Fibroblast of skin of left biceps (primary cell): ENCODE results near the gene FBLN5.
A peak's percentile ranks its signal among the peaks of the same experiment; 100 is the strongest.

Experiments used
- DNase-seq, 2 experiments: peaks; one replicate each; pipeline ENCODE4 v3.0.0-alpha.2; 2013; ENCODE audit warnings: low read depth in 2 of 2

The FBLN5 gene, protein sequence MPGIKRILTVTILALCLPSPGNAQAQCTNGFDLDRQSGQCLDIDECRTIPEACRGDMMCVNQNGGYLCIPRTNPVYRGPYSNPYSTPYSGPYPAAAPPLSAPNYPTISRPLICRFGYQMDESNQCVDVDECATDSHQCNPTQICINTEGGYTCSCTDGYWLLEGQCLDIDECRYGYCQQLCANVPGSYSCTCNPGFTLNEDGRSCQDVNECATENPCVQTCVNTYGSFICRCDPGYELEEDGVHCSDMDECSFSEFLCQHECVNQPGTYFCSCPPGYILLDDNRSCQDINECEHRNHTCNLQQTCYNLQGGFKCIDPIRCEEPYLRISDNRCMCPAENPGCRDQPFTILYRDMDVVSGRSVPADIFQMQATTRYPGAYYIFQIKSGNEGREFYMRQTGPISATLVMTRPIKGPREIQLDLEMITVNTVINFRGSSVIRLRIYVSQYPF

DNA sequence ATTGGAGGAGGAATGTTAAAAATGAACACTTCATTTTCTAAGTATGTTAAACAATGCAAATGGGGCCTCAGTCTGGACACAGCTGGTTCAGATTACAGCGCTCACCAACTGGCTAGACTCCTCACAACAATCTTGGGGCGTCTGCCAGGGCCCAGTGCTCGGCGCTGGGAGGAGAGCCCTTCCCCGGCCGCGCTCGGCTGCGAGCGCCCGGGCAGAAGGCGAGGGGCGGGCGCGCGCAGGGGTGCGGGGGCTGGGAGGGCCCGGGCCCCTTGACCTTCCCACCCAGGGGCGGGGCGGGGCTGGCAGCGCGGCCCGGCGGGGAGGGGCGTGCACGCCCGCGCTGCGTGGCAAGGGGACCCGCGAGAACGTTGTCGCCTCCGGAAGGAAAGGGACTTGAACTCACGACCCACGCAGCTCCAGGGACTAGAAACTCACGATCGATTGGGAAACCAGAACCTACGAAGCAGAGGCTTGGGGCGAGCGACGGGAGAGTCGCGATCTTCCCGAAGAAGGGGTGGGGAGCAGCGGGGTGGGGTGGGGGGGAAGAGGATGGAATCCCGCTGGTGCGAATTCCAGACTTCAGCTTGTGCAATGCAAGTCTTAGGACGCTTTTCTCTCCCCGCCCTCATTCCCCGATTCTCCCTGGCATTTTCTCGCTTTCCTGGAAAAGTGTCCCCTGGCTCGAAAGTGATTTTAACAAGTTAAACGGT, at the start of gene FBLN5:
FBLN5 (minus strand) TSS at position 220 of the 710 bp plus-strand sequence. CDS start 465 bp downstream, outside the sequence.
- DNase-seq, result peak; percentile 92

- peak; percentile 90 to 92 for DNase-seq
Observed at GRCh38 chr14:91996948-91997371, 49.5 kb upstream of the FBLN5 start.

- no peak for DNase-seq
Observed at GRCh38 chr14:91987192-91987591, 39.7 kb upstream of the FBLN5 start.

DNA sequence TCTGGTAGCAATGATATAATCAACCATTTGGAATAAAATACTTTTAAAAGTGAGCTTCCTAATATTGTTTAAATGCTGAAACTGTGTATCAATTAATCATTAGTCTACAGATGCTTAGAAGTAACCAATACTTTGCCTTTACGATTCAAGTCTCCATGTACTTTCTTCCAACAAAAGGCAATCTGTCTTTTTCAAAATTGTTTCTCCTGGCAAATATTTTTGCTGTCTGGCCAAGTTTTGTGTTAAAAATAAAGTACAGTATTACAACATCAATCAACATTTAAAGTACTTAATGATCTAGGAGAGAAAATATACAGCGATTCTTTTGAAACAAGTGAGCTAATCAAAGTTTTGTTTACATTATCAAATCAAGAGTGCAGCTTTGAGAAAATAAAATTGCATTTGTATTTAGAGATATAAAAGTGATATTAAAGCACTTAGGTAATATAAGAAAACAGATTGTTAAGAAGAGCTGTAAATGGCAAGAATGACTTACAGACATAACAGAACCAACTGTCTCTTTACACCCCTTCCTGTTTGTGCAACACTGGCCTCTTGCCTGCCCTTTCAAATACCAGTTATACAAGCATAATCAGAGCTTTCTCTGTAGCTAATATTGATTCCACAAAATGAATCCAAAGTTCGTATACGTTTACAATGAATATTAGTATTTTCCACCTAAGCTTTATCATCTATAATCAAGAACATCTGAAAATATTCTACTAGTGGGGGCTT, 38.2 kb upstream of the FBLN5 start:
- no peak for DNase-seq

- peak; percentile 51 to 52 for DNase-seq
Observed at GRCh38 chr14:91985008-91985407, 37.5 kb upstream of the FBLN5 start.

GRCh38 chr14:91983588-91983987, 36.1 kb upstream of the FBLN5 start:
- peak in 1 of 2 experiments; percentile 47 for DNase-seq

DNA sequence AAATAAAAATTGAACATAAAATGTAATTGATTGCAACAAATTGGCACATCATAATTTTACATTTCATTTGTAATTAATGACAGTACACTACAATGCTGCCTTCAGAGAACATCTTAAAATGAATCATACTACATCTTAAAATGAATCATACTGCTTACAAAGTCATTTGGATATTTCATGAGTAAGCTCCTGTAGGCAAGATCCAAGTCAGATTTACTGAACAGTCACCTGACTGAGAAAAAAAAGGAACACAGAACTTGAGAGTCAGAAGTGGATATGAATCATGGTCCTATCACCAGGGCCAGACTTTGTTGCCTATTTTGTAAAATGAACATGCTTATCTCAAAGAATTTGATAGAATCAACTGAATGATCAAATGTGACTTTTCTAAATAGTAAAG, 32.7 kb upstream of the FBLN5 start:
- DNase-seq, result peak; percentile 54 to 58

DNA sequence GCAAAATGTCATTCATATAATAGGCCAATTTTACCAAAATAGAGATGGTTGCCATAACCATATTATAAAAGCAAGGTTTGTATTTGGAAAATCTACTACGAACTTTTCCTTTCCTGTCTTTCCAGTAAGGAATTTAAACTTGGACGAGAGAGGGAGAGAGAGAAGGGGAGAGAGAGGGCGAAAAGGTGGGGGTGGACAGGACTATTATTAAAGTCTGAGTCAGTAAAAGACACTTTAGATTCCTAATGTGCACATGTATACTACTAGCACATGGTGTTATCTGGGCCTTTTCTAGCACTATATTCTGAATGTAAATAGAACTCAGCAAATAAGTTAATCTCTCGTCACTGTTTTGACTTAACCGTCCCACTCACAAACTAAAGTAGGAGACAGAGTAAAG, 30.4 kb upstream of the FBLN5 start:
- no peak for DNase-seq

- DNase-seq, result no peak
Observed at GRCh38 chr14:91975763-91976162, 28.3 kb upstream of the FBLN5 start.

- DNase-seq, result no peak
Observed at GRCh38 chr14:91971188-91971778, 23.8 kb upstream of the FBLN5 start.

GRCh38 chr14:91968280-91968679, 20.8 kb upstream of the FBLN5 start:
- DNase-seq, result no peak

GRCh38 chr14:91964724-91965123, 17.2 kb upstream of the FBLN5 start:
- DNase-seq, result no peak

GRCh38 chr14:91964011-91964410, 16.5 kb upstream of the FBLN5 start:
- no peak for DNase-seq

- DNase-seq, result no peak
Observed at GRCh38 chr14:91963465-91963864, 16.0 kb upstream of the FBLN5 start.

GRCh38 chr14:91961297-91962220, 14.1 kb upstream of the FBLN5 start:
- no peak for DNase-seq

- no peak for DNase-seq
Observed at GRCh38 chr14:91957876-91958313, 10.4 kb upstream of the FBLN5 start.

- no peak for DNase-seq
Observed at GRCh38 chr14:91956616-91957015, 9.1 kb upstream of the FBLN5 start.

DNA sequence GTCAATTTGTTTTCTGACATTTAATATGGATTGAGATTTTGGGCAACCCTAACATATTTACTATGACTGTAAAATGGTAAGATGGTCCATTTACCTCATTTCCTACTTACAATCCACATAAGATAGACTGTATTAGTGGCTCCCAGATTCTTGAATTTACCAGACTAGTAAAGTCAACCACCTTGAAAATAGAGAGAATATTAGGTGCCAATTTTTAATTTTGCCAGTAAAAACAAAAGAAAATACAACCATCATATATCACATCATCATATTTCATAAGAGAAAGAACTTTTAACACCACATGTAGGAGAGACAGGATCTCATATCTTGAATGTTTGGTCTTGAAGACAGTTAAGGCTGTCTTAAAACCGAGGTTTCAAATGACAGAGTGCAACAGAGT, 7.7 kb upstream of the FBLN5 start:
- DNase-seq, result no peak

- DNase-seq, result no peak
Observed at GRCh38 chr14:91953170-91953985, 5.9 kb upstream of the FBLN5 start.
